ENCODE data around the gene RGCC. TPM values are rescaled to one million over a fixed set of nuclear protein-coding genes. Genes with fewer than 3 reads are reported as not detected.

RGCC gene
- total and polyA plus RNA-seq, 2 donors (not counting 1 experiment from before 2014, with no cell fraction given), result 65.9 to 148 TPM

GRCh38 chr13:41454170-41454569 is 3.2 kb upstream of the RGCC start:
- Histone ChIP-seq H3K4me3 (replicated peaks in 1 of 4; ENCODE audit: control extremely low read depth in 1 of 4, insufficient read depth in 1 of 4, low read depth in 3 of 4, low read length in 4 of 4) (no peak overlapping the region), H4K20me1 (ENCODE audit: control insufficient read depth, extremely low read depth, insufficient read depth, low read length) (no peaks in the 10 kb centered on the region), H3K9ac (ENCODE audit: insufficient read depth, low read length) (no peak overlapping the region), H3K27me3 (ENCODE audit: control insufficient read depth, insufficient read depth, low read length) (peaks cover 7% of the 10 kb centered on the region), H3K79me2 (ENCODE audit: control insufficient read depth, insufficient read depth, low read length) (peaks cover 8% of the 10 kb centered on the region), H3K36me3 (ENCODE audit: control insufficient read depth, insufficient read depth, low read length) (peaks cover 2% of the 10 kb centered on the region), H2AFZ (ENCODE audit: low read length) (no peak overlapping the region), H3K9me3 (ENCODE audit: control insufficient read depth, insufficient read depth, low read depth, low read length) (no peaks in the 10 kb centered on the region), H3K4me2 (ENCODE audit: extremely low read depth, insufficient read depth, low read length) (no peak overlapping the region), H3K4me1 (ENCODE audit: control insufficient read depth, extremely low read depth, insufficient read depth, low read length) (no peaks in the 10 kb centered on the region), H3K27ac (ENCODE audit: insufficient read depth, low read length) (no peak overlapping the region)
- no peak for DNase-seq (ENCODE audit: low read depth in 2 of 2)
- TF ChIP-seq EZH2 (IDR thresholded peaks at IDR 0.05; ENCODE audit: low read length, missing control alignments) (no peak), CTCF (conservative IDR thresholded peaks at IDR 0.05 in 1 of 2, IDR thresholded peaks at IDR 0.05 in 1 of 2; ENCODE audit: low read depth in 1 of 2, low read length in 2 of 2) (no peak)

- Histone ChIP-seq H2AFZ (ENCODE audit: low read length) (no peak overlapping the region), H3K27me3 (ENCODE audit: control insufficient read depth, insufficient read depth, low read length) (peaks cover 7% of the 10 kb centered on the region), H4K20me1 (ENCODE audit: control insufficient read depth, extremely low read depth, insufficient read depth, low read length) (no peaks in the 10 kb centered on the region), H3K79me2 (ENCODE audit: control insufficient read depth, insufficient read depth, low read length) (peaks cover 11% of the 10 kb centered on the region), H3K9me3 (ENCODE audit: control insufficient read depth, insufficient read depth, low read depth, low read length) (no peaks in the 10 kb centered on the region), H3K9ac (ENCODE audit: insufficient read depth, low read length) (no peak overlapping the region), H3K4me2 (ENCODE audit: extremely low read depth, insufficient read depth, low read length) (no peak overlapping the region), H3K4me1 (ENCODE audit: control insufficient read depth, extremely low read depth, insufficient read depth, low read length) (no peaks in the 10 kb centered on the region), H3K27ac (ENCODE audit: insufficient read depth, low read length) (no peak overlapping the region), H3K4me3 (replicated peaks in 1 of 4; ENCODE audit: control extremely low read depth in 1 of 4, insufficient read depth in 1 of 4, low read depth in 3 of 4, low read length in 4 of 4) (no peak overlapping the region), H3K36me3 (ENCODE audit: control insufficient read depth, insufficient read depth, low read length) (peaks cover 2% of the 10 kb centered on the region)
- TF ChIP-seq EZH2 (IDR thresholded peaks at IDR 0.05; ENCODE audit: low read length, missing control alignments), result no peak
- TF ChIP-seq CTCF (conservative IDR thresholded peaks at IDR 0.05 in 1 of 2, IDR thresholded peaks at IDR 0.05 in 1 of 2; ENCODE audit: low read depth in 1 of 2, low read length in 2 of 2), result no peak
- DNase-seq (ENCODE audit: low read depth in 2 of 2), result no peak
Measured at GRCh38 chr13:41455725-41456419, 1.5 kb upstream of the RGCC start.

- peaks cover 7% of the 10 kb centered on the region for H3K27me3 ChIP-seq (ENCODE audit: control insufficient read depth, insufficient read depth, low read length)
- peaks cover 13% of the 10 kb centered on the region for H3K79me2 ChIP-seq (ENCODE audit: control insufficient read depth, insufficient read depth, low read length)
- peak overlapping the region; percentile 95 for H3K4me2 ChIP-seq (ENCODE audit: extremely low read depth, insufficient read depth, low read length)
- no peaks in the 10 kb centered on the region for H4K20me1 ChIP-seq (ENCODE audit: control insufficient read depth, extremely low read depth, insufficient read depth, low read length)
- H3K27ac ChIP-seq (ENCODE audit: insufficient read depth, low read length), result peak overlapping the region; percentile 68
- H3K36me3 ChIP-seq (ENCODE audit: control insufficient read depth, insufficient read depth, low read length), result peaks cover 5% of the 10 kb centered on the region
- no peak overlapping the region for H2AFZ ChIP-seq (ENCODE audit: low read length)
- DNase-seq (ENCODE audit: low read depth in 2 of 2), result no peak
- H3K9ac ChIP-seq (ENCODE audit: insufficient read depth, low read length), result peak overlapping the region; percentile 72
- H3K4me1 ChIP-seq (ENCODE audit: control insufficient read depth, extremely low read depth, insufficient read depth, low read length), result no peaks in the 10 kb centered on the region
- H3K4me3 ChIP-seq (replicated peaks in 1 of 4; ENCODE audit: control extremely low read depth in 1 of 4, insufficient read depth in 1 of 4, low read depth in 3 of 4, low read length in 4 of 4), result peak overlapping the region; percentile 57 to 90 (median 76)
- H3K9me3 ChIP-seq (ENCODE audit: control insufficient read depth, insufficient read depth, low read depth, low read length), result no peaks in the 10 kb centered on the region
- no peak for TF ChIP-seq EZH2 (IDR thresholded peaks at IDR 0.05; ENCODE audit: low read length, missing control alignments)
- TF ChIP-seq CTCF (conservative IDR thresholded peaks at IDR 0.05 in 1 of 2, IDR thresholded peaks at IDR 0.05 in 1 of 2; ENCODE audit: low read depth in 1 of 2, low read length in 2 of 2), result no peak
Measured at GRCh38 chr13:41457589-41458186, 338 bp downstream of the RGCC start.

Data from fibroblast of lung (primary cell).